GM18868 (cell line): Measurements from ENCODE around the gene PATJ.
A peak's percentile ranks its signal among the peaks of the same experiment; 100 is the strongest.
"Not testable (repeated sequence)": the region's sequence is repeated elsewhere in the genome, so short reads cannot be mapped to it uniquely, and the experiment has no call there.

Experiments used
- ATAC-seq: cut with Tn5 transposase; IDR thresholded peaks from one replicate; pipeline ENCODE4 v1.9.1; 2021; ENCODE audit warnings: mild to moderate bottlenecking, moderate library complexity; ENCODE audit not compliant: unreplicated experiment

PATJ gene

GRCh38 chr1:62139410-62139809 is 397.1 kb downstream of the PATJ start:
- no peak for ATAC-seq

- ATAC-seq = no peak
Observed at GRCh38 chr1:62140666-62141065, 398.4 kb downstream of the PATJ start.

- no peak for ATAC-seq
Observed at GRCh38 chr1:62142496-62142895, 400.2 kb downstream of the PATJ start.

- ATAC-seq = peak; percentile 68
Observed at GRCh38 chr1:62144238-62144831, 402.1 kb downstream of the PATJ start.

GRCh38 chr1:62159940-62160348 is 417.7 kb downstream of the PATJ start:
- peak; percentile 85 for ATAC-seq

- no peak for ATAC-seq
Observed at GRCh38 chr1:62161711-62162110, 419.4 kb downstream of the PATJ start.

- not testable (repeated sequence) for ATAC-seq
Observed at GRCh38 chr1:62170380-62170779, 428.1 kb downstream of the PATJ start.

GRCh38 chr1:62175568-62176179 is 433.4 kb downstream of the PATJ start:
- no peak for ATAC-seq

GRCh38 chr1:62176597-62177312 is 434.5 kb downstream of the PATJ start:
- no peak for ATAC-seq

- no peak for ATAC-seq
Observed at GRCh38 chr1:62177621-62178020, 435.3 kb downstream of the PATJ start.

- ATAC-seq = no peak
Observed at GRCh38 chr1:62178372-62178771, 436.1 kb downstream of the PATJ start.

GRCh38 chr1:62180054-62180453 is 437.8 kb downstream of the PATJ start:
- not testable (repeated sequence) for ATAC-seq

- ATAC-seq = no peak
Observed at GRCh38 chr1:62180639-62181038, 438.4 kb downstream of the PATJ start.

- no peak for ATAC-seq
Observed at GRCh38 chr1:62181532-62181931, 439.3 kb downstream of the PATJ start.

GRCh38 chr1:62182157-62182556 is 439.9 kb downstream of the PATJ start:
- ATAC-seq = not testable (repeated sequence)

- not testable (repeated sequence) for ATAC-seq
Observed at GRCh38 chr1:62183164-62184020, 441.1 kb downstream of the PATJ start.

- no peak for ATAC-seq
Observed at GRCh38 chr1:62184336-62184735, 442.1 kb downstream of the PATJ start.

- not testable (repeated sequence) for ATAC-seq
Observed at GRCh38 chr1:62185233-62185632, 443.0 kb downstream of the PATJ start.

- ATAC-seq = no peak
Observed at GRCh38 chr1:62185677-62186076, 443.4 kb downstream of the PATJ start.

- ATAC-seq = no peak
Observed at GRCh38 chr1:62187548-62187947, 445.3 kb downstream of the PATJ start.

- no peak for ATAC-seq
Observed at GRCh38 chr1:62188111-62188510, 445.8 kb downstream of the PATJ start.
